SK-N-SH treated with all-trans-retinoic acid at 6 μM for 48 hours (cell line): Measurements from ENCODE around the gene SCYL3.
A peak's percentile ranks its signal among the peaks of the same experiment; 100 is the strongest.

Source experiments
- ATAC-seq: fragments of 200-7000 bp; cut with Tn5 transposase; 3 replicates; pipeline ENCODE4 v1.9.1; 2020; ENCODE audit warnings: mild to moderate bottlenecking, moderate library complexity
- ARNTL ChIP-seq: fragments of 450-650 bp; formaldehyde crosslinking; IDR thresholded peaks from 2 replicates; pipeline ENCODE4 v1.5.0; 2020; ENCODE audit warnings: low read depth, mild to moderate bottlenecking, moderate library complexity, borderline replicate concordance
- BACH2 ChIP-seq: fragments of 250-450 bp; sonication (Bioruptor Pico); IDR thresholded peaks from 2 replicates; pipeline ENCODE4 v1.9.0; 2021; ENCODE audit warnings: mild to moderate bottlenecking, borderline replicate concordance
- CSDC2 ChIP-seq: fragments of 250-450 bp; sonication (Bioruptor Pico); IDR thresholded peaks from 2 replicates; pipeline ENCODE4 v1.5.0; 2020; ENCODE audit warnings: mild to moderate bottlenecking, moderate library complexity
- ESRRG ChIP-seq: fragments of 250-450 bp; sonication (Bioruptor Pico); IDR thresholded peaks from 2 replicates; pipeline ENCODE4 v1.6.1; 2021; ENCODE audit warnings: mild to moderate bottlenecking
- GLIS3 ChIP-seq: fragments of 250-450 bp; sonication (Bioruptor Pico); IDR thresholded peaks from 2 replicates; pipeline ENCODE4 v1.5.0; 2020; ENCODE audit warnings: mild to moderate bottlenecking, moderate library complexity
- ISL1 ChIP-seq: fragments of 250-450 bp; sonication (Bioruptor Pico); IDR thresholded peaks from 2 replicates; pipeline ENCODE4 v2.1.2; 2022; ENCODE audit warnings: mild to moderate bottlenecking, moderate library complexity
- OSR1 ChIP-seq: fragments of 250-450 bp; sonication (Bioruptor Pico); IDR thresholded peaks from 2 replicates; pipeline ENCODE4 v1.8.0; 2022; ENCODE audit warnings: moderate library complexity, mild to moderate bottlenecking, inconsistent platforms
- PATZ1 ChIP-seq: fragments of 250-450 bp; sonication (Bioruptor Pico); IDR thresholded peaks from 2 replicates; pipeline ENCODE4 v1.8.0; 2020; ENCODE audit warnings: mild to moderate bottlenecking, moderate library complexity, borderline replicate concordance
- POU6F1 ChIP-seq: fragments of 250-450 bp; sonication (Bioruptor Pico); IDR thresholded peaks from 2 replicates; pipeline ENCODE4 v1.8.0; 2021; ENCODE audit warnings: low read depth, mild to moderate bottlenecking, moderate library complexity, borderline replicate concordance
- PPARA ChIP-seq: fragments of 250-450 bp; sonication (Bioruptor Pico); IDR thresholded peaks from 2 replicates; pipeline ENCODE4 v1.5.0; 2020; ENCODE audit warnings: mild to moderate bottlenecking, borderline replicate concordance
- RARB ChIP-seq: fragments of 250-450 bp; sonication (Bioruptor Pico); IDR thresholded peaks from 2 replicates; pipeline ENCODE4 v1.8.0; 2021; ENCODE audit warnings: mild to moderate bottlenecking, moderate library complexity
- SNAI2 ChIP-seq: fragments of 250-450 bp; sonication (Bioruptor Pico); IDR thresholded peaks from 2 replicates; pipeline ENCODE4 v1.5.0; 2020; ENCODE audit warnings: mild to moderate bottlenecking, moderate library complexity
- TCF4 ChIP-seq: fragments of 250-450 bp; sonication (Bioruptor Pico); IDR thresholded peaks from 2 replicates; pipeline ENCODE4 v1.8.0; 2021; ENCODE audit warnings: mild to moderate bottlenecking, moderate library complexity, borderline replicate concordance
- ZC3H10 ChIP-seq: fragments of 250-450 bp; sonication (Bioruptor Pico); IDR thresholded peaks from 2 replicates; pipeline ENCODE4 v1.5.1; 2021; ENCODE audit warnings: mild to moderate bottlenecking, moderate library complexity
- ZFP3 ChIP-seq: fragments of 250-450 bp; sonication (Bioruptor Pico); IDR thresholded peaks from 2 replicates; pipeline ENCODE4 v1.5.0; 2020; ENCODE audit warnings: mild to moderate bottlenecking, moderate library complexity
- ZNF70 ChIP-seq: fragments of 450-650 bp; formaldehyde crosslinking; IDR thresholded peaks from 2 replicates; pipeline ENCODE4 v1.5.0; 2020; ENCODE audit warnings: mild to moderate bottlenecking, moderate library complexity
- ZNF8 ChIP-seq: fragments of 450-650 bp; formaldehyde crosslinking; IDR thresholded peaks from 2 replicates; pipeline ENCODE4 v1.5.0; 2020; ENCODE audit warnings: mild to moderate bottlenecking, moderate library complexity
- TF ChIP-seq, protein P1 (sequence below): fragments of 250-450 bp; sonication (Bioruptor Pico); IDR thresholded peaks from 2 replicates; pipeline ENCODE4 v1.5.1; 2021; ENCODE audit warnings: mild to moderate bottlenecking, moderate library complexity
- TF ChIP-seq, protein P2 (sequence below): fragments of 250-450 bp; sonication (Bioruptor Pico); IDR thresholded peaks from 2 replicates; pipeline ENCODE4 v1.5.0; 2020; ENCODE audit warnings: mild to moderate bottlenecking, moderate library complexity
- TF ChIP-seq, protein P3 (sequence below): fragments of 250-450 bp; sonication (Bioruptor Pico); IDR thresholded peaks from 2 replicates; pipeline ENCODE4 v1.5.1; 2020; ENCODE audit warnings: low read depth, mild to moderate bottlenecking, moderate library complexity

The SCYL3 gene

GRCh38 chr1:169848456-169848855 is 45.2 kb downstream of the SCYL3 start:
- ATAC-seq: no peak
- TF ChIP-seq BACH2 (CRISPR knock-in tag): no peak
- TF ChIP-seq POU6F1: no peak
- no peak for TF ChIP-seq PPARA (CRISPR knock-in tag)
- TF ChIP-seq, protein P1, sequence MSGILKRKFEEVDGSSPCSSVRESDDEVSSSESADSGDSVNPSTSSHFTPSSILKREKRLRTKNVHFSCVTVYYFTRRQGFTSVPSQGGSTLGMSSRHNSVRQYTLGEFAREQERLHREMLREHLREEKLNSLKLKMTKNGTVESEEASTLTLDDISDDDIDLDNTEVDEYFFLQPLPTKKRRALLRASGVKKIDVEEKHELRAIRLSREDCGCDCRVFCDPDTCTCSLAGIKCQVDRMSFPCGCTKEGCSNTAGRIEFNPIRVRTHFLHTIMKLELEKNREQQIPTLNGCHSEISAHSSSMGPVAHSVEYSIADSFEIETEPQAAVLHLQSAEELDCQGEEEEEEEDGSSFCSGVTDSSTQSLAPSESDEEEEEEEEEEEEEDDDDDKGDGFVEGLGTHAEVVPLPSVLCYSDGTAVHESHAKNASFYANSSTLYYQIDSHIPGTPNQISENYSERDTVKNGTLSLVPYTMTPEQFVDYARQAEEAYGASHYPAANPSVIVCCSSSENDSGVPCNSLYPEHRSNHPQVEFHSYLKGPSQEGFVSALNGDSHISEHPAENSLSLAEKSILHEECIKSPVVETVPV: no peak
- TF ChIP-seq GLIS3 (CRISPR knock-in tag): no peak
- no peak for TF ChIP-seq RARB (CRISPR knock-in tag)
- TF ChIP-seq, protein P2, sequence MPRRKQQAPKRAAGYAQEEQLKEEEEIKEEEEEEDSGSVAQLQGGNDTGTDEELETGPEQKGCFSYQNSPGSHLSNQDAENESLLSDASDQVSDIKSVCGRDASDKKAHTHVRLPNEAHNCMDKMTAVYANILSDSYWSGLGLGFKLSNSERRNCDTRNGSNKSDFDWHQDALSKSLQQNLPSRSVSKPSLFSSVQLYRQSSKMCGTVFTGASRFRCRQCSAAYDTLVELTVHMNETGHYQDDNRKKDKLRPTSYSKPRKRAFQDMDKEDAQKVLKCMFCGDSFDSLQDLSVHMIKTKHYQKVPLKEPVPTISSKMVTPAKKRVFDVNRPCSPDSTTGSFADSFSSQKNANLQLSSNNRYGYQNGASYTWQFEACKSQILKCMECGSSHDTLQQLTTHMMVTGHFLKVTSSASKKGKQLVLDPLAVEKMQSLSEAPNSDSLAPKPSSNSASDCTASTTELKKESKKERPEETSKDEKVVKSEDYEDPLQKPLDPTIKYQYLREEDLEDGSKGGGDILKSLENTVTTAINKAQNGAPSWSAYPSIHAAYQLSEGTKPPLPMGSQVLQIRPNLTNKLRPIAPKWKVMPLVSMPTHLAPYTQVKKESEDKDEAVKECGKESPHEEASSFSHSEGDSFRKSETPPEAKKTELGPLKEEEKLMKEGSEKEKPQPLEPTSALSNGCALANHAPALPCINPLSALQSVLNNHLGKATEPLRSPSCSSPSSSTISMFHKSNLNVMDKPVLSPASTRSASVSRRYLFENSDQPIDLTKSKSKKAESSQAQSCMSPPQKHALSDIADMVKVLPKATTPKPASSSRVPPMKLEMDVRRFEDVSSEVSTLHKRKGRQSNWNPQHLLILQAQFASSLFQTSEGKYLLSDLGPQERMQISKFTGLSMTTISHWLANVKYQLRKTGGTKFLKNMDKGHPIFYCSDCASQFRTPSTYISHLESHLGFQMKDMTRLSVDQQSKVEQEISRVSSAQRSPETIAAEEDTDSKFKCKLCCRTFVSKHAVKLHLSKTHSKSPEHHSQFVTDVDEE (CRISPR knock-in tag): no peak
- TF ChIP-seq PATZ1 (CRISPR knock-in tag): no peak
- no peak for TF ChIP-seq ARNTL (CRISPR knock-in tag)
- no peak for TF ChIP-seq OSR1 (CRISPR knock-in tag)
- no peak for TF ChIP-seq ISL1
- no peak for TF ChIP-seq TCF4
- TF ChIP-seq, protein P3, sequence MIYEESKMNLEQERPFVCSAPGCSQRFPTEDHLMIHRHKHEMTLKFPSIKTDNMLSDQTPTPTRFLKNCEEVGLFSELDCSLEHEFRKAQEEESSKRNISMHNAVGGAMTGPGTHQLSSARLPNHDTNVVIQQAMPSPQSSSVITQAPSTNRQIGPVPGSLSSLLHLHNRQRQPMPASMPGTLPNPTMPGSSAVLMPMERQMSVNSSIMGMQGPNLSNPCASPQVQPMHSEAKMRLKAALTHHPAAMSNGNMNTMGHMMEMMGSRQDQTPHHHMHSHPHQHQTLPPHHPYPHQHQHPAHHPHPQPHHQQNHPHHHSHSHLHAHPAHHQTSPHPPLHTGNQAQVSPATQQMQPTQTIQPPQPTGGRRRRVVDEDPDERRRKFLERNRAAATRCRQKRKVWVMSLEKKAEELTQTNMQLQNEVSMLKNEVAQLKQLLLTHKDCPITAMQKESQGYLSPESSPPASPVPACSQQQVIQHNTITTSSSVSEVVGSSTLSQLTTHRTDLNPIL (CRISPR knock-in tag): no peak
- TF ChIP-seq ESRRG (CRISPR knock-in tag): no peak
- TF ChIP-seq ZNF8 (CRISPR knock-in tag): no peak
- no peak for TF ChIP-seq ZNF70
- TF ChIP-seq ZFP3 (CRISPR knock-in tag): no peak
- TF ChIP-seq ZC3H10 (CRISPR knock-in tag): no peak
- no peak for TF ChIP-seq CSDC2 (CRISPR knock-in tag)
- TF ChIP-seq SNAI2: no peak

DNA sequence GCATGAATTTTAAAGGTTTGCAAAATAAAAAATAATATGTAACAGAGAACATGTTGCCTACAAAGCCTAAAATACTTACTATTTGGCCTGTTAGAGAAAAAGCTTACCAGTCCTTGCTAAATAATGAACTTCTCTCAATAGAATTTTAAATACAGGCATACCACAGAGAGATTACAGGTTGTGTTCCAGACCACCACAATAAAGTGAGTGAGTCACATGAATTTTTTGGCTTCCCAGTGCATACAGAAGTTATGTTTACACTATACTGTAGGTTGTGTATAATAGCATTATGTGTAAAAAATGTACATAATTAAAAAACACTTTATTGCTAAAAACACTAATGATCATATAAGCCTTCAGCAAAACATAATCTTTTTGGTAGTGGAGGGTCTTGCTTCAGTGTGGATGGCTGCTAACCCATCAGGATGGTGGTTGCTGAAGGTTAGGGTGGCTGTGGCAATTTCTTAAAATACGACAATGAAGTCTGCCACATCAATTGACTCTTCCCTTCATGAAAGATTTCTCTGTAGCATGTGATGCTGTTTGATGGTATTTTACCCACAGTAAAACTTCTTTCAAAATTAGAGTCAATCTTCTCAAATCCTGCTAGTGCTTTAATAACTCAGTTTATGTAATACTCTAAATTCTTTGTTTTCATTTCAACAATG is 48.6 kb downstream of the SCYL3 start:
- ATAC-seq: no peak
- TF ChIP-seq ZNF70: no peak
- TF ChIP-seq POU6F1: no peak

DNA sequence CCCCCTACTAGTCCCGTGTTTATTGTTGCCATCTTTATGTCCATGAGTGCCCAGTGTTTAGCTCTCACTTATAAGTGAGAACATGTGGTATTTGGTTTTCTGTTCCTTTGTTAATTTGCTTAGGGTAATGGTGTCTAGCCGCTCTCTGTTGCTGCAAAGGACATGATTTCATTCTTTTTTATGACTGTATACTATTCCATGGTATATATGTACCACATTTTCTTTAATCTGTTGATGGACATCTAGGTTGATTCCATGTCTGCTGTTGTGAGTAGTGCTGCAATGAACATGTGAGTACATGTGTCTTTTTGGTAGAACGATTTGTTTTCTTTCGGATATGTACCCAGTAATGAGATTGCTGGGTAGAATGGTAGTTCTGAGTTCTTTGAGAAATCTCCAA is 54.8 kb downstream of the SCYL3 start:
- TF ChIP-seq ZNF8 (CRISPR knock-in tag): peak; percentile 87
- TF ChIP-seq, protein P3 (CRISPR knock-in tag): no peak
- ATAC-seq: no peak
